T-helper 1 cell (primary cell): ENCODE results near the gene TMEM259.

ENCODE experiments used
- DNase-seq, 5 donors: peaks; one replicate each; pipeline ENCODE4 v3.0.0-alpha.2; 2012 to 2020

TMEM259 gene

GRCh38 chr19:1015061-1015781 is 5.7 kb downstream of the TMEM259 start:
- no peak for DNase-seq

GRCh38 chr19:1014161-1015060 is 6.5 kb downstream of the TMEM259 start:
- DNase-seq = no peak

GRCh38 chr19:1013218-1013617 is 7.7 kb downstream of the TMEM259 start:
- DNase-seq = no peak

GRCh38 chr19:1012334-1012733 is 8.6 kb downstream of the TMEM259 start:
- no peak for DNase-seq

GRCh38 chr19:1011831-1012333 is 9.0 kb downstream of the TMEM259 start:
- no peak for DNase-seq

- no peak for DNase-seq
Measured at GRCh38 chr19:1010586-1011510, 10.1 kb downstream of the TMEM259 start.

GRCh38 chr19:1009981-1010538 is 10.9 kb downstream of the TMEM259 start:
- no peak for DNase-seq

- DNase-seq = no peak
Measured at GRCh38 chr19:1009041-1009980, 11.6 kb downstream of the TMEM259 start.

- DNase-seq = no peak
Measured at GRCh38 chr19:1008268-1009040, 12.5 kb downstream of the TMEM259 start.

GRCh38 chr19:1007399-1008251 is 13.3 kb downstream of the TMEM259 start:
- no peak for DNase-seq

GRCh38 chr19:1006711-1007398 is 14.1 kb downstream of the TMEM259 start:
- DNase-seq = no peak

- no peak for DNase-seq
Measured at GRCh38 chr19:1004803-1005664, 15.9 kb downstream of the TMEM259 start.

GRCh38 chr19:1004204-1004802 is 16.6 kb downstream of the TMEM259 start:
- DNase-seq = no peak

GRCh38 chr19:1003283-1003682 is 17.6 kb downstream of the TMEM259 start:
- no peak for DNase-seq

- no peak for DNase-seq
Measured at GRCh38 chr19:1002600-1002999, 18.3 kb downstream of the TMEM259 start.

- DNase-seq = peak in 4 of 5 donors; percentile 49 to 66 (median 54)
Measured at GRCh38 chr19:1001538-1002166, 19.3 kb downstream of the TMEM259 start.
